Lung (tissue), 12 donors: ENCODE data around the gene FCHO1. TPM values are rescaled to one million over a fixed set of nuclear protein-coding genes. Genes with fewer than 3 reads are reported as not detected.

Experiments used
- ATAC-seq: fragments of 200-7000 bp; cut with Tn5 transposase; one replicate; pipeline ENCODE4 v1.9.1; 2020; ENCODE audit warnings: moderate number of reproducible peaks; ENCODE audit not compliant: insufficient read depth, low FRiP score
- DNase-seq, 3 donors: peaks; one replicate each; pipeline ENCODE4 v3.0.0-alpha.2; 2013 to 2017
- H3K27ac ChIP-seq, 2 donors: one replicate each; pipeline ENCODE4 v1.5.1; 2013; ENCODE audit warnings: mild to moderate bottlenecking in 2 of 2, moderate library complexity in 2 of 2, control low read depth in 1 of 2, inconsistent platforms in 1 of 2, low read depth in 1 of 2, low read length in 1 of 2
- H3K27me3 ChIP-seq, 3 donors: one replicate each; pipeline ENCODE4 v1.5.1; 2013; ENCODE audit warnings: low read length in 2 of 3; ENCODE audit not compliant: control insufficient read depth in 3 of 3, insufficient read depth in 3 of 3
- H3K36me3 ChIP-seq, 4 donors: one replicate each; pipeline ENCODE4 v1.5.1; 2013; ENCODE audit warnings: low read length in 4 of 4, mild to moderate bottlenecking in 1 of 4, moderate library complexity in 1 of 4; ENCODE audit not compliant: control insufficient read depth in 4 of 4, insufficient read depth in 4 of 4
- H3K4me1 ChIP-seq, 5 donors: one replicate each; pipeline ENCODE4 v1.5.1; 2013; ENCODE audit warnings: low read length in 5 of 5, mild to moderate bottlenecking in 2 of 5, moderate library complexity in 1 of 5; ENCODE audit not compliant: control insufficient read depth in 5 of 5, insufficient read depth in 5 of 5
- H3K4me3 ChIP-seq: one replicate; pipeline ENCODE4 v1.5.1; 2013; ENCODE audit warnings: mild to moderate bottlenecking, control low read depth, moderate library complexity
- H3K9ac ChIP-seq, 2 donors: one replicate each; pipeline ENCODE4 v1.5.1; 2013; ENCODE audit warnings: low read length in 2 of 2, control low read depth in 1 of 2; ENCODE audit not compliant: insufficient read depth in 1 of 2
- H3K9me3 ChIP-seq, 4 donors: one replicate each; pipeline ENCODE4 v1.5.1; 2013; ENCODE audit warnings: low read length in 3 of 4, mild to moderate bottlenecking in 1 of 4, moderate library complexity in 1 of 4; ENCODE audit not compliant: control insufficient read depth in 4 of 4, insufficient read depth in 3 of 4
- WGBS, 2 donors: extraction: QIAGEN DNeasy Blood & Tissue Kit; methylation state at CpG; one replicate each; pipeline ENCODE4 v1.1.7; 2013; 5-methylcytosine and 5-hydroxymethylcytosine counted together
- polyA plus RNA-seq, 2 donors: library from polyadenylated mRNA; stranded (reverse); fragments of 200-250 nt; gene quantifications; one replicate each; pipeline ENCODE4 v1.2.1, GENCODE V29; 2013
- total RNA-seq, 2 donors: library from RNA; depleted of rRNA in 1 of 2; stranded (reverse); fragments of >200 nt in 1 of 2; gene quantifications; one replicate each; pipeline ENCODE4 v1.2.1, GENCODE V29; 2014 to 2021
- TF ChIP-seq, protein P1 (sequence below): IDR thresholded peaks from 2 replicates; pipeline ENCODE4 v1.5.1; 2012; ENCODE audit warnings: mild to moderate bottlenecking; ENCODE audit errors: control extremely low read depth, extremely low read depth
- donor health status: control.
- donor health status: control.
- donor health status: Bipolar disorder and iron deficiency.
- donor health status: healthy.
- donor health status: DM: yes; HTN: yes; CAD: no.

Gene FCHO1
- total and polyA plus RNA-seq, 4 donors = 3.2 to 10.4 (median 7.8) TPM

DNA sequence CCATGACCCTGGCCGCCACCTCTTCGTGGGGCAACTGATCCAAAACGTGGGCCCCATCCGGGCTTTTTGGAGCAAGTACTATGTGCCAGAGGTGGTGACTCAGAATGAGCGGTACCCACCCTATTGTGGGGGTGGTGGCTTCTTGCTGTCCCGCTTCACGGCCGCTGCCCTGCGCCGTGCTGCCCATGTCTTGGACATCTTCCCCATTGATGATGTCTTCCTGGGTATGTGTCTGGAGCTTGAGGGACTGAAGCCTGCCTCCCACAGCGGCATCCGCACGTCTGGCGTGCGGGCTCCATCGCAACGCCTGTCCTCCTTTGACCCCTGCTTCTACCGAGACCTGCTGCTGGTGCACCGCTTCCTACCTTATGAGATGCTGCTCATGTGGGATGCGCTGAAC, 60.4 kb downstream of the FCHO1 start:
- Histone ChIP-seq H3K9me3 (peaks cover 0 to 11% (median 0%) of the 10 kb centered on the region in 4 donors), H3K4me3 (no peak overlapping the region), H3K27me3 (peaks cover 0 to 5% (median 0%) of the 10 kb centered on the region in 3 donors), H3K4me1 (no peaks in the 10 kb centered on the region), H3K9ac (no peak overlapping the region), H3K27ac (no peak overlapping the region), H3K36me3 (no peaks in the 10 kb centered on the region)
- TF ChIP-seq, protein P1, sequence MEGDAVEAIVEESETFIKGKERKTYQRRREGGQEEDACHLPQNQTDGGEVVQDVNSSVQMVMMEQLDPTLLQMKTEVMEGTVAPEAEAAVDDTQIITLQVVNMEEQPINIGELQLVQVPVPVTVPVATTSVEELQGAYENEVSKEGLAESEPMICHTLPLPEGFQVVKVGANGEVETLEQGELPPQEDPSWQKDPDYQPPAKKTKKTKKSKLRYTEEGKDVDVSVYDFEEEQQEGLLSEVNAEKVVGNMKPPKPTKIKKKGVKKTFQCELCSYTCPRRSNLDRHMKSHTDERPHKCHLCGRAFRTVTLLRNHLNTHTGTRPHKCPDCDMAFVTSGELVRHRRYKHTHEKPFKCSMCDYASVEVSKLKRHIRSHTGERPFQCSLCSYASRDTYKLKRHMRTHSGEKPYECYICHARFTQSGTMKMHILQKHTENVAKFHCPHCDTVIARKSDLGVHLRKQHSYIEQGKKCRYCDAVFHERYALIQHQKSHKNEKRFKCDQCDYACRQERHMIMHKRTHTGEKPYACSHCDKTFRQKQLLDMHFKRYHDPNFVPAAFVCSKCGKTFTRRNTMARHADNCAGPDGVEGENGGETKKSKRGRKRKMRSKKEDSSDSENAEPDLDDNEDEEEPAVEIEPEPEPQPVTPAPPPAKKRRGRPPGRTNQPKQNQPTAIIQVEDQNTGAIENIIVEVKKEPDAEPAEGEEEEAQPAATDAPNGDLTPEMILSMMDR = no peak
- DNase-seq (no peak), ATAC-seq (no peak)
- WGBS, 2 donors = 89 to 92% methylated on average over 20 of the region's 20 CpGs

DNA sequence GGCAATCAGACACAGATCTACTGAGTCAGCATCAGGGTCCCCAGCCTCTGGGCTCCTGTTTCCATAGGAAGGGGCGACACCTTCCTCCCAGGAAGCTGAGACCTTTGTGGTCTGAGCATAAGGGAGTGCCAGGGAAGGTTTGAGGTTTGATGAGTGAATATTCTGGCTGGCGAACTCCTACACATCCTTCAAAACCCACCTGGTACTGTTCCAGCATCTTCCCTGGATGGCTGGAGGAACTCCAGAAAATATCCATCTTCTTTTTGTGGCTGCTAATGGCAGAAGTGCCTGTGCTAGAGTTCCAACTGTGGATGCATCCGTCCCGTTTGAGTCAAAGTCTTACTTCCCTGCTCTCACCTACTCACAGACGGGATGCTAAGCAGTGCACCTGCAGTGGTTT, 60.8 kb downstream of the FCHO1 start:
- Histone ChIP-seq H3K9me3 (peaks cover 0 to 11% (median 0%) of the 10 kb centered on the region in 4 donors), H3K27ac (no peak overlapping the region), H3K4me3 (no peak overlapping the region), H3K4me1 (no peaks in the 10 kb centered on the region), H3K9ac (no peak overlapping the region), H3K36me3 (no peaks in the 10 kb centered on the region), H3K27me3 (peaks cover 0 to 5% (median 0%) of the 10 kb centered on the region in 3 donors)
- ATAC-seq = no peak
- DNase-seq = no peak
- TF ChIP-seq, protein P1 = no peak
- WGBS, 2 donors = 67 to 86% methylated on average over 5 of the region's 5 CpGs

DNA sequence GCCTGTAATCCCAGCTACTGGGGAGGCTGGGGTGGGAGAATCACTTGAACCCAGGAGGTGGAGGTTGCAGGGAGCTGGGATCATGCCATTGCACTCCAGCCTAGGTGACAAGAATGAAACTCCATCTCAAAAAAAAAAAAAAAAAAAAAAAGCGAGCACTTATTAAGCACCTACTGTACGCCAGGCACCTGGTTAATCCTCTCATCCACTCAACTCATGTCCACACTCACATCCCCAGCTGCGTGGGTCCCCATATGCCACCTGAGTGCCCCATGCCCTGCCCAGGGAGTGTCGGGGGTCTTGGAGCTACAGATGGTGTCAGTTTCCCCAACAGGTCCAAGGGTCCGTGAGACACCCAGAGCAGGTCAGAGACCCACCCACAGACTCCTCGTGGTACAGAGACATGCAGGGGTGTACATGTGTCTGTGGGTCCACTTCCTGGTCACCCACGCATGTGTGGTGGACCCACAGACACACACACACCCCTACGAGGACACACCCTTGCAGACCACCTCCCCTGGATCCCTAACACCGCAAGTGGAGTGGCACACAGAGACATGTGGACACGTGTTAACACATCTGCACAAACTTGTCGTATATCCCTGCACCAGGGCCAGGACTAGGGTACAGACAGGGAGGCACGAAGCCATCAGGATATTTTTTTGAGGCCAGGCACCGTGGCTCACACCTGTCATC, 66.5 kb downstream of the FCHO1 start:
- 81 to 89% methylated on average over 12 to 13 of the region's 13 CpGs for WGBS, 2 donors
- H3K36me3 ChIP-seq = no peaks in the 10 kb centered on the region
- ATAC-seq (no peak), DNase-seq (no peak)
- TF ChIP-seq, protein P1 = no peak
- no peak overlapping the region for H3K9ac ChIP-seq
- no peak overlapping the region for H3K4me3 ChIP-seq
- H3K27me3 ChIP-seq = no peaks in the 10 kb centered on the region
- no peaks in the 10 kb centered on the region for H3K4me1 ChIP-seq
- H3K9me3 ChIP-seq = peaks cover 0 to 5% (median 0%) of the 10 kb centered on the region in 4 donors
- H3K27ac ChIP-seq = no peak overlapping the region
